Stimulated activated naive CD8-positive, alpha-beta T cell treated with anti-CD3 and anti-CD28 coated beads, Interleukin-15, amount 100 ng/mL, for 72 hours (primary cell): ENCODE data around the gene SPATA13.

Source experiments
- ATAC-seq: fragments of 150-1000 bp; cut with Tn5 transposase; 2 replicates; pipeline ENCODE4 v1.10.0; 2021; ENCODE audit warnings: mild to moderate bottlenecking, moderate library complexity
- DNase-seq, 2 donors: peaks; one replicate each; pipeline ENCODE4 v3.0.0; 2021 to 2022
- H3K27ac Mint-ChIP-seq, 2 donors: one replicate each; pipeline ENCODE4 v1.8.0; 2022; ENCODE audit warnings: mild to moderate bottlenecking in 2 of 2, mixed read lengths in 2 of 2, moderate library complexity in 2 of 2
- H3K27me3 Mint-ChIP-seq: one replicate; pipeline ENCODE4 v1.8.0; 2022; ENCODE audit warnings: mixed read lengths
- H3K4me1 Mint-ChIP-seq: one replicate; pipeline ENCODE4 v1.8.0; 2022; ENCODE audit warnings: mild to moderate bottlenecking, mixed read lengths
- H3K4me3 Mint-ChIP-seq, 2 donors: one replicate each; pipeline ENCODE4 v1.8.0; 2022; ENCODE audit warnings: mild to moderate bottlenecking in 2 of 2, mixed read lengths in 2 of 2, moderate library complexity in 1 of 2
- H3K9me3 Mint-ChIP-seq, 2 donors: one replicate each; pipeline ENCODE4 v1.8.0; 2022; ENCODE audit warnings: mixed read lengths in 2 of 2

Gene SPATA13

DNA sequence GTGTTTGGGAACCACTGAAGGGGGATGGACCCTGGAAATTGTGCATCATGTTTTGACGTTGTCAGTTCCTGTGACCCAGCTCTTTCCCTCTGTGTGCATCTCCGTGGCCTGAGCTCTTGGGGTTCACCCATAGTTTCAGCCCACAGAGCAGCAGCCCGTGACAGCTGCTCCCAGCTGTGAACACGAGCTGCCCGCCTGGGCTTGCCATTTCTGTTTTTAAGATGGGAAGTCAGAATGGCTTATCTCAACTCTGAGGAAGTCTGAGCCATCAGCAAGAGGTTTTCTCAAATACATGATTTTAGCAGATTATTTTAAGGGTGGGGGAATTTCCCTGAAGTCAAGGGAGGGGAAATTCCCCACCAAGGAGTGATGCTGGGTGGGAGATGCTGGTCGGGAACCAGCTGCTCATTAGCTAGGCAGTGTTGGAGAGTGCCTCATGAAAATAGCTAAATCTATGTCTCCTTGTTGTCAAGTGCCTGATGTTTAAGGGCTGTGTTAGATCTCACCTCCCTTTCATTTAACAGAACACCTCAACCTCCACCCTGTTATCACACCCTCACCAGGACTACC, 114.0 kb downstream of the SPATA13 start:
- DNase-seq (peak; percentile 62 to 79), ATAC-seq (peak; percentile 78)
- peaks cover 96% of the 10 kb centered on the region for H3K4me1 Mint-ChIP-seq
- H3K9me3 Mint-ChIP-seq, result no peaks in the 10 kb centered on the region
- peak overlapping the region; percentile 53 to 80 for H3K4me3 Mint-ChIP-seq
- no peaks in the 10 kb centered on the region for H3K27me3 Mint-ChIP-seq
- peak overlapping the region; percentile 94 to 98 for H3K27ac Mint-ChIP-seq

DNA sequence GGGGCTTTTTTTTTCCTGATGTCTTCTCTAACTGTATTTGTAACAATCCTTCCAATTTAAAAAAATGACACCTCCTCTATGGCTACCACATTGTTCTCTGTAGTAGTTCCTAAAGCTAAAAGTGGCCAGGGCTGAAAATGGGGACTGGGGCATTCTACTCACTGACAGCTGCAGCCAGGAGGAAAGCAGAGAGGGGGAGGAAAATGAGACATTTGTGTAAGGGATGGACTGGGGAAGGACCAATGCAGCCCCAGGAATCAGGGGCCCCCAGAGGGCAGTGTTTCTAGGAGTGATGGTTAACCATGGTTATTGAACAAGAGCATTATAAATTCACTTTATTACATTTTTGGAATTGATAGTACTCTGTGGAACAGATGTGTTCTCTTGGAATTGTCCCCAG, 114.5 kb downstream of the SPATA13 start:
- H3K27me3 Mint-ChIP-seq, result no peaks in the 10 kb centered on the region
- no peaks in the 10 kb centered on the region for H3K9me3 Mint-ChIP-seq
- H3K4me3 Mint-ChIP-seq, result peak overlapping the region; percentile 53 to 80
- H3K4me1 Mint-ChIP-seq, result peaks cover 97% of the 10 kb centered on the region
- peak overlapping the region; percentile 60 to 94 for H3K27ac Mint-ChIP-seq
- ATAC-seq, result no peak
- DNase-seq, result no peak

DNA sequence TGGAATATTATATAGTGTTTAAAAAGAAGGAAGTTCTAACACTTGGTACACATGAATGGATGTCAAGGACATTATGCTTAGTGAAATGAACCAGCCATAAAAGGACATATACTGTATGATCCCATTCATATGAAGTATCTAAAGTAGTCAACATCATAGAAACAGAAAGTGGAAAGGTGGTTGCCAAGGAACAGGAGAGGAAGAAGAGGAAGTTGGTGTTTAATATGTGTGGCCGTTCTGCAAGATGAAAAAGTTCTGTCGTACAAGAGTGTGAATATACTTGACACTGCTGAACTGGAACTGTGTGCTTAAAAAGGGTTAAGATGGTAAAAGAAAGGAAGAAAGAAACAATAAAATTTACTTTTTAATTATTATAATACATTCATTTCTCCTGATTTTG, 115.8 kb downstream of the SPATA13 start:
- no peak overlapping the region for H3K27ac Mint-ChIP-seq
- DNase-seq (no peak), ATAC-seq (no peak)
- H3K9me3 Mint-ChIP-seq, result no peaks in the 10 kb centered on the region
- no peaks in the 10 kb centered on the region for H3K27me3 Mint-ChIP-seq
- peak overlapping the region; percentile 15 to 53 for H3K4me3 Mint-ChIP-seq
- H3K4me1 Mint-ChIP-seq, result peaks cover 97% of the 10 kb centered on the region

DNA sequence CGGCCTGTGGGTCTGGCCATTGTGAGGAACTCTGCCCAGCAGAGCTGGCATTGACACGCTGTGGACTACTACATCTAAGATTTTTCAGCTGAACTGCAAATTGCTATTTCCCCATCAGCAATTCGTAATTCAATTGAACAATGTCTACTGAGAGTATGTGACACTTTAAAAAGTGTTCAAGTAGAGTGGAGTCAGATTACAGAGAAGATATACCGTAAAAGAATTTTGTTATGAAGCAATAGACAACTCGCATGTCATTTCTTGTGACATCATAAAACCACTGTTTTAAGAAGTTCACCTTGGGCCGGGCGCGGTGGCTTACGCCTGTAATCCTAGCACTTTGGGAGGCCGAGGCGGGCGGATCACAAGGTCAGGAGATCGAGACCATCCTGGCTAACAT, 116.3 kb downstream of the SPATA13 start:
- H3K4me3 Mint-ChIP-seq, result peak overlapping the region; percentile 21 to 43
- no peaks in the 10 kb centered on the region for H3K27me3 Mint-ChIP-seq
- no peaks in the 10 kb centered on the region for H3K9me3 Mint-ChIP-seq
- ATAC-seq (no peak), DNase-seq (no peak)
- H3K4me1 Mint-ChIP-seq, result peaks cover 94% of the 10 kb centered on the region
- H3K27ac Mint-ChIP-seq, result peak overlapping the region in 1 of 2 donors; percentile 60

DNA sequence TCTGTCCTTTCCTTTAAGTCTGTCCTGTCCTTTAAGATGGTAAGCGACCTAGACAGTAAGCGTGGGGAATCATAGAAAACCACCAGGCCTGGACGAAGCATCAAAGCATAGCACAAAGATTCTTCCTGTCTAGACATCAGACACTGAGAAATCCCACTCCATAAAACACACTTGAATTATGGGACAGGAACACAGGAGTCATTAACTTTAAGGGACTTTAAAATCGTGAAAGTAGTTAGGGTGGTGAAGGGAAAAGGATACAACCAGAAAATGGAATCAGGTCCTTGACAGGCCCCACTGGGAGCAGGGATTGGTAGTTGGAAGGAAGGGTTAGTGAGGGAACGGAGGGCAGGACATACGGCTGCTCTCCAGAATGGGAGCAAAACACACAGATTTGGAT, 117.2 kb downstream of the SPATA13 start:
- H3K27me3 Mint-ChIP-seq, result no peaks in the 10 kb centered on the region
- H3K27ac Mint-ChIP-seq, result peak overlapping the region in 1 of 2 donors; percentile 38
- peaks cover 94% of the 10 kb centered on the region for H3K4me1 Mint-ChIP-seq
- no peaks in the 10 kb centered on the region for H3K9me3 Mint-ChIP-seq
- peak overlapping the region in 1 of 2 donors; percentile 2 for H3K4me3 Mint-ChIP-seq
- no peak for DNase-seq
- no peak for ATAC-seq

DNA sequence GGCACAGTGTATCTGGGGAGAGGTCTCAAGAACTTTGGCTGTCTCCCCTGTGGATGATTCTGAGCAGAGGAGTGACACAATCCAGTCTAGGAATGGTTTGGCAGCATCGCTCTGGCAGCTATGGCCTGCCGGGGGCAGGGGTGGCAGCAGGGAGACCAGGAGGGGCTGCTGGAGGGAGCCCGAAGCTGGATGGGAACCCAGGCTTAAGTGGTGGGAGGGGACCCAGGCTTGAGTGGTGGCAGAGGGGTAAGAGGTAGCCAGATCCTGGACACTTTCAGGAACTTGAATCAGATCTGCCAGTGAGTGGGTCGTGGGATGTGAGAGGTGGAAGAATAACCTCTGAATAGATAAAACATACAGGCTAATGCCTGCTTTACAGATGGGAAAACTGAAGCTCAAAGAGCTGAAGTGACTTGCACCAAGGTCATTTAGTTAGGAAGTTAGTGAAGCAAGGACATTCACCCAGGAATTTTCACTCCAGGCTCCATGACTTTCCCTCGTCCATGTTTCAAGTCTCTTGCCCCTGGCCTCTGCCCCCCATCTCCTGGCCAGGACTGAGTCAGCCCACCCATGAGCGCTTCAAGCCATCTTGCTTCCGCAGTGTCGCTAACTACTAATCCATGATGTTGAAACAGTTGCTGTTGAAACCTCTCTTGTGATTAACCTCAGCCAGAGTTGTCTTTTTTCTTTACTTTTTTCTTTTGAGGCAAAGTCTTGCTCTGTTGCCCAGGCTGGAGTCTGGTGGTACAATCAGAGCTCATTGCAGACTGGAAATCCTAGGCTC, 119.0 kb downstream of the SPATA13 start:
- Mint-ChIP-seq H3K4me3 (no peak overlapping the region), H3K27ac (peak overlapping the region; percentile 59 to 92), H3K4me1 (peaks cover 81% of the 10 kb centered on the region), H3K9me3 (no peaks in the 10 kb centered on the region), H3K27me3 (no peaks in the 10 kb centered on the region)
- DNase-seq (no peak), ATAC-seq (no peak)

DNA sequence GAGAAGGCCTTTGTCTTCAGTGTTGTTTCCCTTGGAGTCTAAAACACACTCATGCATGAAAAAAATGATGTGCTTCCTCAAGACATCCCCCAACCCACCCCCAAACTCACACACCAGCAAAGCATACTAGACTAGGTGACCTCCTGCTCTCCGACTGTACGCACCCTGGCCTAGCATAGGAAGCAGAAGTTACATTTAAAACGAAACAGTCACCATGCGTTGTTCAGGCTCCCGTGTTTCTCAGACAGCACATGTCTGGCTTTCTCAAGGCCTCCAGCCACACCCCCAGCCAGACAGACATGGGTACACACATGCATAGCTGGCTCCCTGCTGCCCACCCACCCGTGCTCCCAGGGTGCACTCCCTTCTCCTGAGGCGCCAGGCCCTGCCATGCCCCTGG, 120.2 kb downstream of the SPATA13 start:
- Mint-ChIP-seq H3K4me1 (peaks cover 69% of the 10 kb centered on the region), H3K27ac (peak overlapping the region; percentile 65 to 72), H3K9me3 (no peaks in the 10 kb centered on the region), H3K27me3 (no peaks in the 10 kb centered on the region), H3K4me3 (no peak overlapping the region)
- no peak for ATAC-seq
- DNase-seq, result no peak

DNA sequence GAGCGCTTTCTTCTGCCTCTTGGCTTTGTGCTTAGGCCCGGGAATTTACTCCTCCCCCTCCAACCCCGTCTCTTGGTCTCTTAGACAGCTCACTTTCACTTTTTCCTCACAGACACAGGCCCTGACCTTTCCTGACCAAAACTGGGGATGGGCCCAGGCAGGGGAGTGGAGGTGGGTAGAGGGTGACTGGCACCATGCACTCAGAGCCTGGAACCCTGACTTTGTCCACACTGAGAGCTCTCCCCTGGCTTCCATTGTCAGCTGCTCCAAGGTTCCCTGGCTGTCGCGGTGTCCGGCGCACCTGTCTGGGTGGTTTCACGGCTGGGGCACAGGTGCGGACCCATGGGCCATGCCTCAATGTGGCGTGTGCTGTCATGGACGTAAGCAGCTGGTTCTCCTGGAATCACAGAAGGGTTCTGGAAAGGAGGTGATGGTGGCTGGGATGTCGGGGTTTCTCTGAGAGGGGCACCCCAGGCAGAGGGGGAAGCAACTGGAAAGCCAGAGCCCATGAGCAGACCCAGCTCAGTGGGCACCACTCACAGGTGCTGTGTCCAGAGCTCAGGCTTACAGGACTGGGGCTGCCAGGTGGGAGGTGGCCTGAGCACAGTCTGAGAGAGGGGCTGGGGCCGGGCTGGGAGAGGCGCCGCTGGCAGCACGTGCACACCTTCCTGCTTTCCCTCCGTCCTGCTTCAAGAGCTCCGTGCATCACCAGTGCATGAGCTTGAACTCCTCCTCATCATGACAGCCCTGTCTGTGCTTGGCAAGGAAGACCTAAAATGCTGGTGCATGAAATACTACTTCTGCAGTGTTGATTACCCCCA, 120.9 kb downstream of the SPATA13 start:
- Mint-ChIP-seq H3K9me3 (no peaks in the 10 kb centered on the region), H3K27ac (peak overlapping the region; percentile 48 to 65), H3K4me3 (no peak overlapping the region), H3K4me1 (peaks cover 64% of the 10 kb centered on the region), H3K27me3 (no peaks in the 10 kb centered on the region)
- ATAC-seq (peak; percentile 22), DNase-seq (no peak)

DNA sequence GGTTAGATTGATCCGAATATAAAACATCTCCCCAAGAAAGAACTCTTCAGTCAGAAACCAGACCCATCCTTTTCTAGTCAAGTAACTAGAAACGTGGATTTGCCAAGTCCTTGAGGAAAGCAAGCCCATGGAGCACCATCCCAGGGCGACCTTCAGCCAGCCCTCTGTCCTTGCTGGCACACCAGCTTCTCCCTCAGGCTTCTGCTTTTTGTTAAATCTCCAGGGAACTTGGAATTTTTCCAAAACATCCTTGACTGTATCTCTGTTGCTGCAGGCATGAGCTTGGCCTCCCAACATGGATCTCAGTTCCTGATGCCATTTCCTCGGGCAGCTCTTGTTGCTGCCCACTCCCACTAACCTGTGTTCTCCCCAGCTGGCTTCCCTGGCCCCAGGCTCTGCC, 121.7 kb downstream of the SPATA13 start:
- H3K4me3 Mint-ChIP-seq, result no peak overlapping the region
- no peak overlapping the region for H3K27ac Mint-ChIP-seq
- H3K9me3 Mint-ChIP-seq, result no peaks in the 10 kb centered on the region
- DNase-seq, result no peak
- no peak for ATAC-seq
- no peaks in the 10 kb centered on the region for H3K27me3 Mint-ChIP-seq
- peaks cover 55% of the 10 kb centered on the region for H3K4me1 Mint-ChIP-seq

DNA sequence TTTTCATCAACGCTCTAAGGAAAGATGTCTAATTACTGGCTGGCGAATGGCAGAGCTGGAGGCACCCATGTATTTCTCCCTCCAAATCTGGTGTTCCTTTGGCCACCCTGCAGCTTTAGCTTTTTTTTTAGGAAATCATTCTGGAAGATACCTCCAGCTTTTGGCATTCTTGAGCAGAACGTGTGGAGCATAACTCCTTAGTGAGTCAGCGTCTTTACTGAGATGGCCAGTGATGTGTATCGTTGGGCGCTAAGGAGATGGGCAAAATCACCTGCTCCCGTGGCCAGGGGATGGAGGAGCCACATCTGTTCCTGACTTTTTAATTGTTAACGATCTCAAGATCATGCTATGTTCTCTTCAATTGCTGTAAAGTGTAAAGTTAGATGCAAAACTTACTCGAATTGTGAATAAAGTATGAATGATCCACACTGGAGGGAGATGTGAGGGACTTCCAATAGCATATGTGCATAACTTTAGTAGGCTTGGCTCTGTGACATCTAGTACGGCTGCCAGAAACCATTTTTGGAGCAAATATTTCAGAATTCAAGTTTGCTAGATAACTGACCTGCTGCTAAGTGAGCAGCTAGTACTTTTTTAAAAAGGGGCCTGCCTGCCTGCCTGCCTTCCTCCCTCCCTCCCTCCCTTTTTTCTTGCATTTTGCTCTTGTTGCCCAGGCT, 124.5 kb downstream of the SPATA13 start:
- Mint-ChIP-seq H3K4me3 (no peak overlapping the region), H3K27me3 (no peaks in the 10 kb centered on the region), H3K27ac (peak overlapping the region in 1 of 2 donors; percentile 40), H3K9me3 (no peaks in the 10 kb centered on the region), H3K4me1 (peaks cover 29% of the 10 kb centered on the region)
- ATAC-seq (no peak), DNase-seq (no peak)

DNA sequence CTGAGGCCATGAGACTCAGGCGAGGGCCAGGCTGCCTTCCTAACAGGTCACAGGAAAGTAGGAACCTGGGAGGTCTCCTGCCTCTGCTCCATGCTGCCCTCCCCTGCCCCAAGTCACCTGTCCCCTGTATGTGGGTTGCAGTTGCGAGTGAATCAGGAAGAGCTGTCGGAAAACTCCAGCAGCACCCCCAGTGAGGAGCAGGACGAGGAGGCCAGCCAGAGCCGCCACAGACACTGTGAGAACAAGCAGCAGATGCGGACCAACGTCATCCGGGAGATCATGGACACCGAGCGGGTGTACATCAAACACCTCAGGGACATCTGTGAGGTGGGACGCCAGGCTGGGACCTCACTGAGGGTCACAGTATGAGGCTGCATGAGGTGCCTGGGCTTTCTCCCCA, 126.1 kb downstream of the SPATA13 start:
- no peak for DNase-seq
- H3K27me3 Mint-ChIP-seq, result no peaks in the 10 kb centered on the region
- no peak overlapping the region for H3K4me3 Mint-ChIP-seq
- peaks cover 13% of the 10 kb centered on the region for H3K4me1 Mint-ChIP-seq
- no peaks in the 10 kb centered on the region for H3K9me3 Mint-ChIP-seq
- peak overlapping the region in 1 of 2 donors; percentile 54 for H3K27ac Mint-ChIP-seq
- ATAC-seq, result no peak

DNA sequence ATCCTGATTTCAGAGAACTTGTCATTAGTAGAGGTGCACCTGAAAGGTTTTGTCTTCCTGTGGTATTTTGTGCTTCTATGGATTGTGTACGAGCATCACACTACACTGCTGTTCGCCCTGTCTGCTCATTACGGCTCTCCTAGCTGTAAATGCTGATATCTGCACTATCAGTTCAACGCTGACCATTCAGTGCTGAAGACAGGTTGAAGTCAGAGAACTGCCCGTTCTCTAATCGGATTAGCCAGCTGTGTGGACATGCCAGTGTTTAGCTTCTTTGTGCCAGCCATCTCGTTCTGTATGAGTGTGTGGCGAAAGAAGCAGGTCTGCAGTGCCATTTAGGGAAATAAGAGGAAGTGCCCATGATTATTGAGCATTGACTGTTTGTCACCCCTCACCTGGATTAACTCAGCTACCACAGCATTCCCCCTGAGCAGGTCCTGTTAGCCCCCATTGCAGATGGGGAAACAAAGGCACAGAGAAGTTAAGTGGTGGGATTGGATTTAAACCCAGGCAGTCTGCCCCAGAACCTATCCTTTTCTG, 127.3 kb downstream of the SPATA13 start:
- H3K9me3 Mint-ChIP-seq, result no peaks in the 10 kb centered on the region
- no peak overlapping the region for H3K27ac Mint-ChIP-seq
- DNase-seq (no peak), ATAC-seq (no peak)
- H3K27me3 Mint-ChIP-seq, result no peaks in the 10 kb centered on the region
- H3K4me3 Mint-ChIP-seq, result no peak overlapping the region
- peaks cover 4% of the 10 kb centered on the region for H3K4me1 Mint-ChIP-seq

DNA sequence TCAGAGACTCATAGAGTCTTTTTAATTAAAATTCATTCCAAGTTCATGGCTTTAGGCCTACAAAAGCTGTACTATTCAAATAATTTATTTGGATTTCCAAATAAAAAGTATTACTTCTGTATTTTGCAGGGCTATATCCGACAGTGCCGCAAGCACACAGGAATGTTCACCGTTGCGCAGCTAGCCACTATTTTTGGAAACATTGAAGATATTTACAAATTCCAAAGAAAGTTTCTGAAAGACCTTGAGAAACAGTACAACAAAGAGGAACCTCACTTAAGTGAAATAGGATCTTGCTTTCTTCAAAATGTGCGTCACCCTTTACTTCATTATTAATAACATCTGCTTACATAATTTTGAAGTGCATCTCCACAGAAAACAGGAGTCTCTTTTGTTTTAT, 128.3 kb downstream of the SPATA13 start:
- Mint-ChIP-seq H3K27ac (no peak overlapping the region), H3K4me1 (no peaks in the 10 kb centered on the region), H3K4me3 (no peak overlapping the region), H3K27me3 (no peaks in the 10 kb centered on the region), H3K9me3 (no peaks in the 10 kb centered on the region)
- DNase-seq (no peak), ATAC-seq (no peak)

DNA sequence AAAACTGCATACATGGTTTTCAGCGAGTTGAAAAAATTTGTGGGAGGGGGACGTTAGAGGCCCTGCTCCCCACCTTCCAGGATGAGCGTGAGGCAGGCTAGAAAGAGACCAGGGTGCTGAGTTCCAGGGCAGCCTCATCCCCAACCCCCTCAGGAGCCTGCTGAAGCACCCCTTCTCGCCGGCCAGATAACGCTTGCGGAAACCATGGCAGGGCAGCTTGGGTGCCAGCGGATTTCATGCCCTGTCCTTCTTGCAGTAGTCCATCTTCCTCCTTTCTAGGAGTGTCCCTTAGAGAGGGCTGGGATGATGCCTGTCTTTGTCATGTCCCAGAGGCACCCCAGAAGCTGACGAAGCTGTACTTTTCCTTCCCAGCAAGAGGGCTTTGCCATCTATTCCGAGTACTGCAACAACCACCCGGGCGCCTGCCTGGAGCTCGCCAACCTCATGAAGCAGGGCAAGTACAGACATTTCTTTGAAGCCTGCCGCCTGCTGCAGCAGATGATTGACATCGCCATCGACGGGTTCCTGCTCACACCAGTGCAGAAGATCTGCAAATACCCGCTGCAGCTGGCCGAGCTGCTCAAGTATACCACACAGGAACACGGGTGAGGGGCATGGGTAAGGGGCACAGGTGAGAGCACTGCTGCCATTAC, 129.9 kb downstream of the SPATA13 start:
- H3K27me3 Mint-ChIP-seq, result no peaks in the 10 kb centered on the region
- no peaks in the 10 kb centered on the region for H3K9me3 Mint-ChIP-seq
- DNase-seq, result no peak
- no peaks in the 10 kb centered on the region for H3K4me1 Mint-ChIP-seq
- ATAC-seq, result no peak
- H3K4me3 Mint-ChIP-seq, result no peak overlapping the region
- H3K27ac Mint-ChIP-seq, result peak overlapping the region; percentile 27 to 81

DNA sequence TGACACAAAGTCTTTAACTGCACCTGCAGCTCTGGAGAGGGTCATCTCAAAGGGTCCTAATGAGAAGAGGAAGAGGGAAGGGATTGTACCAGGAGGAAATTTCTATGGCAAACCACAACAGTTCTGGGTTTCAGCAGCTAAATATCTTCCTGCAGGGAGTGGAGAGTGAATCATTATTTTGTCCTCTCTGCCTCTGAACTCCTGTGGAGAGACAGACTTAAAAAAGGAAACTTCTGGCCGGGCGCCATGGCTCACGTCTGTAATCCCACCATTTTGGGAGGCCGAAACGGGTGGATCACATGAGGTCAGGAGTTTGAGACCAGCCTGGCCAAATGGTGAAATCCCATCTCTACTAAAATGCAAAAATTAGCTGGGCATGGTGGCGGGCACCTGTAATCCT, 132.0 kb downstream of the SPATA13 start:
- no peaks in the 10 kb centered on the region for H3K27me3 Mint-ChIP-seq
- no peak for DNase-seq
- H3K4me3 Mint-ChIP-seq, result no peak overlapping the region
- H3K9me3 Mint-ChIP-seq, result no peaks in the 10 kb centered on the region
- peak overlapping the region; percentile 61 to 86 for H3K27ac Mint-ChIP-seq
- ATAC-seq, result no peak
- no peaks in the 10 kb centered on the region for H3K4me1 Mint-ChIP-seq
